Duodenal mucosa (tissue), 2 donors: Measurements from ENCODE around the gene KLHL41.

Source experiments
- H3K27ac ChIP-seq: one replicate; pipeline ENCODE4 v1.7.0; 2013; ENCODE audit warnings: low read depth, low read length
- H3K27me3 ChIP-seq, 2 donors: one replicate each; pipeline ENCODE4 v1.7.0; 2013; ENCODE audit warnings: low read length in 2 of 2, control low read depth in 1 of 2; ENCODE audit not compliant: insufficient read depth in 2 of 2, control insufficient read depth in 1 of 2
- H3K36me3 ChIP-seq, 2 donors: one replicate each; pipeline ENCODE4 v1.7.0; 2013; ENCODE audit warnings: low read length in 2 of 2, control low read depth in 1 of 2; ENCODE audit not compliant: insufficient read depth in 2 of 2, control insufficient read depth in 1 of 2
- H3K4me1 ChIP-seq, 2 donors: one replicate each; pipeline ENCODE4 v1.7.0; 2013; ENCODE audit warnings: low read length in 2 of 2, control low read depth in 1 of 2; ENCODE audit not compliant: insufficient read depth in 2 of 2, control insufficient read depth in 1 of 2
- H3K4me3 ChIP-seq, 2 donors: one replicate each; pipeline ENCODE4 v1.7.0; 2013; ENCODE audit warnings: low read length in 2 of 2, low read depth in 1 of 2
- H3K9ac ChIP-seq, 2 donors: one replicate each; pipeline ENCODE4 v1.7.0; 2013; ENCODE audit warnings: low read length in 2 of 2, low read depth in 1 of 2
- H3K9me3 ChIP-seq, 2 donors: one replicate each; pipeline ENCODE4 v1.7.0; 2013; ENCODE audit warnings: low read length in 2 of 2, control low read depth in 1 of 2; ENCODE audit not compliant: control insufficient read depth in 1 of 2

KLHL41 gene

DNA sequence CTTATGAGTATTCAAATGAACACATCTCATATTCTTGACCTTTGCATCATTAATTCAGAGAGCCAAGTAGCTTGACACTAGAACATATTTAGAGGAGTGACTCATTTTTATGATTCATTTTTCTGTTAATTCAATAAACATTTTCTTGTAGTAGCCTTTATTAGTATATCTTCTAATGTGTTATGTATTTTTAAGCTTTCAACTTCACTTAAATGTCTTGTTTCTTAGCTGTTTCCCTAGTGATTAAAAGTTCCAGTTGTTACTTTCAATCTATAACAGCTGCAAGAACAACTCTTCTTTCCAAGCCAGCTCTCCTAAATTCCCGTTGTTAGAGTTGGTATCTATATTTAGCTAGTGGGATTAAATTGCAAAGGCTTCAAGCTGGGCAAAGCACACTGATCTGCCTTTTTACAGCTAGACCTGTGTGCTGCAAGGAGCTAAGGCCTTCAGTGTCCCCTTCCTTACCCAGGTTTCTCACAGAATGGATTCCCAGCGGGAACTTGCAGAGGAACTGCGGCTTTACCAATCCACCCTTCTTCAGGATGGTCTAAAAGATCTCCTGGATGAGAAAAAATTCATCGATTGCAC is at the start of gene KLHL41:
TSS of gene KLHL41 (plus strand) at position 405 of the 588 bp plus-strand sequence. CDS start at position 482, 77 bp downstream.
- Histone ChIP-seq H3K27ac (no peak within 1 kb of the TSS), H3K4me1 (peaks cover 0 to 14% of the 10 kb centered on the region in 2 donors), H3K4me3 (no peak within 1 kb of the TSS), H3K9ac (no peak within 1 kb of the TSS), H3K9me3 (no peaks in the 10 kb centered on the region), H3K36me3 (no peaks in the 10 kb centered on the region), H3K27me3 (no peaks in the 10 kb centered on the region)

DNA sequence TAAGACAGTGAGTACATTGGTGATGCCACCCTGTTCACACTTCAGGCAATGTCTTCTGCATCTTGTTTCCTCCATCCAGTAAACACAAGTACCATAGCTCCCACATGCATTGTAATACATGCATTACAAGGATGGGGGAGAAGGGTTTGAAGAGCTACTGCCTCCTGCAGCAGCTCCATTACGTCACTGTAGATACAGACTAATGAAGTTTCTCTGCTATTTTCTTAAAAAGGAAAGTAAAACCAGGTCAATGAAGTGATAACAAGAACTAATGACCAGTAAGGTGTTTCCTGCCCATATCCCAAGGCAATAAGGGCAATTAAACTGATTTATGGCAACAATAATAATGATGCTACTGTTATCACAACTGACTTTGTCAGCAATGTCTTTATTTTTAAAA is 48.4 kb upstream of the KLHL41 start:
- Histone ChIP-seq H3K4me1 (peaks cover 0 to 14% of the 10 kb centered on the region in 2 donors), H3K27me3 (no peaks in the 10 kb centered on the region), H3K27ac (no peak overlapping the region)

GRCh38 chr2:169462896-169463695 is 46.4 kb upstream of the KLHL41 start:
- Histone ChIP-seq H3K27ac (no peak overlapping the region), H3K9ac (no peak overlapping the region), H3K36me3 (no peaks in the 10 kb centered on the region), H3K4me1 (peaks cover 0 to 14% of the 10 kb centered on the region in 2 donors), H3K4me3 (no peak overlapping the region), H3K9me3 (no peaks in the 10 kb centered on the region), H3K27me3 (no peaks in the 10 kb centered on the region)

More for the DNA sequence above, 48.4 kb upstream of the KLHL41 start:
- Histone ChIP-seq H3K4me3 (no peak overlapping the region), H3K9me3 (no peaks in the 10 kb centered on the region), H3K9ac (no peak overlapping the region), H3K36me3 (no peaks in the 10 kb centered on the region)

DNA sequence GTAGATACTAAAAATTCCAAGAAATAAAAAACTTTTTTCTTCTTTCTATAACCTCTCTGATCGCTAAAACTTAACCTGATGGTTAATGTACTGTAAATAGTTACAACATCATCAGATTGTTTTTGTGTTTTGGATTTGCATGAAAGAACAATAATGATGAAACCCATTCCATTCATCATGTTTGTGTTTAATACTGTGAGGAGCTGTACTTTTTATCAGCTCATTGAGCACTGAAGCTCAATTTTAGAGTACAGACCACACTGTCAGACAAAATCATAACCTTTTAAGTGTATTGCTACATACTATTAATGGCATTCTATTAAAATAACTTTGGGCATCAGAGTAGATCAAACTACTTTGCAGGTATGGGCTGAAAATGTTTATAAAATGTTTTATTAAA is 45.0 kb upstream of the KLHL41 start:
- Histone ChIP-seq H3K27ac (no peak overlapping the region), H3K9ac (no peak overlapping the region), H3K36me3 (no peaks in the 10 kb centered on the region), H3K27me3 (no peaks in the 10 kb centered on the region), H3K9me3 (no peaks in the 10 kb centered on the region), H3K4me3 (no peak overlapping the region), H3K4me1 (peaks cover 0 to 14% of the 10 kb centered on the region in 2 donors)

GRCh38 chr2:169464882-169465281 is 44.6 kb upstream of the KLHL41 start:
- Histone ChIP-seq H3K4me3 (no peak overlapping the region), H3K27ac (no peak overlapping the region), H3K4me1 (peaks cover 0 to 14% of the 10 kb centered on the region in 2 donors), H3K36me3 (no peaks in the 10 kb centered on the region), H3K9me3 (no peaks in the 10 kb centered on the region), H3K27me3 (no peaks in the 10 kb centered on the region), H3K9ac (no peak overlapping the region)

- Histone ChIP-seq H3K36me3 (no peaks in the 10 kb centered on the region), H3K4me1 (no peaks in the 10 kb centered on the region), H3K9me3 (no peaks in the 10 kb centered on the region), H3K9ac (no peak overlapping the region), H3K4me3 (no peak overlapping the region), H3K27me3 (no peaks in the 10 kb centered on the region), H3K27ac (no peak overlapping the region)
Measured at GRCh38 chr2:169468841-169469240, 40.7 kb upstream of the KLHL41 start.

DNA sequence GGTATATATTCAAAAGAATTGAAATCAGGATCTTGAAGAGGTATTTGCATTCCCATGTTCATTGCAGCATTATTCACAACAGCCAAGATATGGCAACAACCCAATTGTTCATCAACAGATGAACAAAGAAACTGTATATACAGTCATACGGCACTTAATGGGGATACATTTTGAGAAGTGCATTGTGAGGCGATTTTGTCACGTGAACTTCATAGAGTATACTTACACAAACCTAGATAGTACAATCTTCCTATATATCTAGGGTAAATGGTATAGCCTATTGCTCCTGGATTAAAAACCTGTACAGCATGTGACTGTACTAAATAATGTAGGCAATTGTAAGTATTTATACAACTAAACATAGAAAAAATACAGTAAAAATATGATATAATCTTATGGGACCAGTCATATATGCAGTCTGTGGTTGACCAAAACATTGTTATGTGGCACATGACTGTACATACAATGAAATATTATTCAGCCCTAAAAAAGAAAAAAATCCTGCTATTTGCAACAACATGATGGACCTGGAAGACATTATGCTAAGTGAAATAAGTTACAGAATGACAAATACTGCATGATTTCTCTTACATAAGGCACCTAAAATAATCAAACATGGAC is 39.4 kb upstream of the KLHL41 start:
- H3K4me3 ChIP-seq: no peak overlapping the region
- no peak overlapping the region for H3K9ac ChIP-seq
- no peaks in the 10 kb centered on the region for H3K9me3 ChIP-seq
- H3K27ac ChIP-seq: no peak overlapping the region
- no peaks in the 10 kb centered on the region for H3K36me3 ChIP-seq
- no peaks in the 10 kb centered on the region for H3K27me3 ChIP-seq
- no peaks in the 10 kb centered on the region for H3K4me1 ChIP-seq

- Histone ChIP-seq H3K27me3 (no peaks in the 10 kb centered on the region), H3K27ac (no peak overlapping the region), H3K9ac (no peak overlapping the region)
Measured at GRCh38 chr2:169472249-169472648, 37.3 kb upstream of the KLHL41 start.

DNA sequence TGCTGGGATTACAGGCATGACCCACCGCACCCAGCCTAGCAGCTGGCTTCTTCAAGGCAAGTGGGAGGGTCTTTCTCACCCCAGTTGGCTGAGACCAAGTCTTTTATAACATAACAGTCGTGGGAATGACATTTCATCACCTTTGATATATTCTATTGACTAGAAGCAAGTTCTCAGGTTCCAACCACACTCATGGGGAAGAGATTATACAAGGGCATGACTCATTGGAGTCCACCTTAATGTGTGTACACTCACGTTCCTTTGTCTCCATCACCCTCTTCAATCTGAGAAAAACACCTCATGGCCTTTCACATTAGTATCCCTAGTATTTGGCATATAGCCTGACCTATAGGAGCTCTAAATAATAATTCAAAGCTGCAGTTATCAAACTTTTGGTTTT is 33.0 kb upstream of the KLHL41 start:
- Histone ChIP-seq H3K27me3 (no peaks in the 10 kb centered on the region), H3K36me3 (no peaks in the 10 kb centered on the region)

More at GRCh38 chr2:169472249-169472648, 37.3 kb upstream of the KLHL41 start:
- Histone ChIP-seq H3K4me3 (no peak overlapping the region), H3K36me3 (no peaks in the 10 kb centered on the region), H3K4me1 (no peaks in the 10 kb centered on the region), H3K9me3 (no peaks in the 10 kb centered on the region)

DNA sequence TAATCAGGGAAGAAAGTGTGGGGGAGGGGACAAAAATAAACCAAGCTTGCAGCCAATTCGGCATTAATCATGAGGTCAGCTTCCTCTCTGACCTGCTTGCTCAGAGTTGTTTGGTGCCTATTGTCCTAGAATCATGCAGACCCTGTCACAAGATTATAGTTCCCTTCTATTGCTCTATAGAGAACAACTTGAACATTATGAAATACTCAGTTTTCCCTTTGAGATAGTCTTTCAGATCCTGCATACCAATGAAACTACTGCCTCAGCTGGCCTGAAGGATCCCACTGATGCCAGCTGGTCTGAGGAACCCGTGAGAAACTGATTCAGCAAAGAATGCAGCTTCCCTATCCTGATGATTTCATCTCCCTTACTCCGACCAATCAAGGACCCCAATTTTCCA is 31.2 kb upstream of the KLHL41 start:
- Histone ChIP-seq H3K9ac (no peak overlapping the region), H3K4me1 (peaks cover 4 to 7% of the 10 kb centered on the region in 2 donors), H3K9me3 (no peaks in the 10 kb centered on the region), H3K27ac (no peak overlapping the region), H3K4me3 (peak overlapping the region in 1 of 2 donors; percentile 85), H3K27me3 (no peaks in the 10 kb centered on the region), H3K36me3 (peaks cover 4% of the 10 kb centered on the region in 2 donors)

More for the DNA sequence above, 33.0 kb upstream of the KLHL41 start:
- no peak overlapping the region for H3K27ac ChIP-seq
- no peak overlapping the region for H3K4me3 ChIP-seq
- no peak overlapping the region for H3K9ac ChIP-seq
- no peaks in the 10 kb centered on the region for H3K9me3 ChIP-seq
- peaks cover 4 to 7% of the 10 kb centered on the region in 2 donors for H3K4me1 ChIP-seq
